PFSK-1 (cell line): ENCODE data around the gene TBC1D10B.

Experiments used
- FOXP2 ChIP-seq: optimal IDR thresholded peaks from 2 replicates; pipeline ENCODE3; 2011; ENCODE audit warnings: borderline replicate concordance, control low read depth, inconsistent platforms; ENCODE audit not compliant: insufficient read depth; ENCODE audit errors: extremely low read length, extremely low read depth
- POLR2AphosphoS5 ChIP-seq: IDR thresholded peaks from 2 replicates; pipeline ENCODE4 v1.6.1; 2012; ENCODE audit warnings: low read depth, mild to moderate bottlenecking, control low read depth, low read length, moderate library complexity
- SIN3A ChIP-seq: IDR thresholded peaks from 2 replicates; pipeline ENCODE4 v1.6.1; 2012; ENCODE audit warnings: mild to moderate bottlenecking, low read length, moderate library complexity, borderline replicate concordance; ENCODE audit not compliant: insufficient read depth
- TAF1 ChIP-seq: IDR thresholded peaks from 2 replicates; pipeline ENCODE4 v1.6.1; 2012; ENCODE audit warnings: low read length, control low read depth, borderline replicate concordance; ENCODE audit not compliant: insufficient read depth
- TF ChIP-seq, protein P1 (sequence below), 2 experiments: IDR thresholded peaks; 2 replicates each; pipeline versions ENCODE4 v1.6.1 to v1.8.0; 2011 to 2012; ENCODE audit warnings: low read depth in 2 of 2, low read length in 2 of 2, control low read depth in 1 of 2, inconsistent platforms in 1 of 2, mild to moderate bottlenecking in 1 of 2, moderate library complexity in 1 of 2; ENCODE audit not compliant: insufficient read depth in 1 of 2

The TBC1D10B gene

DNA sequence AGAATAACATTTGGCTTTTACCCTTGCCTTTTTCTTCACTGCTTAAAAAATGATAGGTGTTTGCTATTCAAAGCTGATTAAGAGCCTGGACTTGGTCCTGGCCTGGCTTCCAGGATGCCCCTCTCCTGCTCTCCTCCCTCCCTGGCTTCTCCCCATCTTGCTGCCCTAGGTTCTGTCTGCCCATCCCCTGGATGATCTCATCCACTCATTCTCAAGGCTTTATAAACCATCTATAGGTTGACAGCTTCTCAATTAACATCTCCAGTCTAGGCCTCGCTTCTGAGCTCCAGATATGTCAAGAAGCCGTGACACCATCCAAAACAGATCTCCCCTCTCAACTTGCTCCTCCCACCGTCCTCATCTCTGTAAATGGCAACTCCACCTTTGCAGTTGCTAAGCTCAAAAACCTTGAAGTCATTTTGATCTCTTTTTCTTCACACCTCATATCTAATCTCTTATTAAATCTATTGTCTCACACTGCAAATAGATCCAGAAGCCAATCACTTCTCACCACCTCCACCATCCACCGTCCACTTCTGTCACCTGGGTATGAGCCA, 45.8 kb upstream of the TBC1D10B start:
- TF ChIP-seq TAF1 = no peak
- TF ChIP-seq, protein P1, sequence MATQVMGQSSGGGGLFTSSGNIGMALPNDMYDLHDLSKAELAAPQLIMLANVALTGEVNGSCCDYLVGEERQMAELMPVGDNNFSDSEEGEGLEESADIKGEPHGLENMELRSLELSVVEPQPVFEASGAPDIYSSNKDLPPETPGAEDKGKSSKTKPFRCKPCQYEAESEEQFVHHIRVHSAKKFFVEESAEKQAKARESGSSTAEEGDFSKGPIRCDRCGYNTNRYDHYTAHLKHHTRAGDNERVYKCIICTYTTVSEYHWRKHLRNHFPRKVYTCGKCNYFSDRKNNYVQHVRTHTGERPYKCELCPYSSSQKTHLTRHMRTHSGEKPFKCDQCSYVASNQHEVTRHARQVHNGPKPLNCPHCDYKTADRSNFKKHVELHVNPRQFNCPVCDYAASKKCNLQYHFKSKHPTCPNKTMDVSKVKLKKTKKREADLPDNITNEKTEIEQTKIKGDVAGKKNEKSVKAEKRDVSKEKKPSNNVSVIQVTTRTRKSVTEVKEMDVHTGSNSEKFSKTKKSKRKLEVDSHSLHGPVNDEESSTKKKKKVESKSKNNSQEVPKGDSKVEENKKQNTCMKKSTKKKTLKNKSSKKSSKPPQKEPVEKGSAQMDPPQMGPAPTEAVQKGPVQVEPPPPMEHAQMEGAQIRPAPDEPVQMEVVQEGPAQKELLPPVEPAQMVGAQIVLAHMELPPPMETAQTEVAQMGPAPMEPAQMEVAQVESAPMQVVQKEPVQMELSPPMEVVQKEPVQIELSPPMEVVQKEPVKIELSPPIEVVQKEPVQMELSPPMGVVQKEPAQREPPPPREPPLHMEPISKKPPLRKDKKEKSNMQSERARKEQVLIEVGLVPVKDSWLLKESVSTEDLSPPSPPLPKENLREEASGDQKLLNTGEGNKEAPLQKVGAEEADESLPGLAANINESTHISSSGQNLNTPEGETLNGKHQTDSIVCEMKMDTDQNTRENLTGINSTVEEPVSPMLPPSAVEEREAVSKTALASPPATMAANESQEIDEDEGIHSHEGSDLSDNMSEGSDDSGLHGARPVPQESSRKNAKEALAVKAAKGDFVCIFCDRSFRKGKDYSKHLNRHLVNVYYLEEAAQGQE (IDR thresholded peaks at IDR 0.05; ENCODE audit: insufficient read depth in 1 of 2, low read depth in 2 of 2, low read length in 2 of 2) = no peak
- TF ChIP-seq FOXP2 = no peak
- no peak for TF ChIP-seq SIN3A
- TF ChIP-seq POLR2AphosphoS5 = no peak

DNA sequence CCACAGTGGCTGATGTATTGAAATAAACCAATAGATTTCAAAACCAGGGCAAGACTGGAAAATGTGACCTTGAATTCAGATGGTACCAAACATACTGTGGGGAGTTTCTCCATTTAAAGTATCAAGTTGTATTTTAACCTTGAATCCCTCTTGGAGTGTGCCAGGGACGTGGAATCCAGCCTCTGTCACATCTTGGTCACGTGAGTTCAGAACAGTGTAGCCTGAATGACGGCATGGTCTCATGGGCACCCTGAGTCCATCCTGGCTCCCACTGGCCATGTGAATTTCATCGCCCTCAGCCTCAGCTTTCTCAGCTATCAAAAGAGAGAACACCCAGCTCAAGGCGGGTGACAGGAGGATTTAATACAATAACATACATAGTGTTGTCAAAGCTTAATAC, 43.9 kb upstream of the TBC1D10B start:
- TF ChIP-seq SIN3A (no peak), POLR2AphosphoS5 (no peak), TAF1 (no peak), FOXP2 (no peak)
- TF ChIP-seq, protein P1 (IDR thresholded peaks at IDR 0.05; ENCODE audit: insufficient read depth in 1 of 2, low read depth in 2 of 2, low read length in 2 of 2) = no peak

- TF ChIP-seq TAF1 (no peak), SIN3A (no peak), FOXP2 (no peak), POLR2AphosphoS5 (no peak)
- TF ChIP-seq, protein P1 (IDR thresholded peaks at IDR 0.05; ENCODE audit: insufficient read depth in 1 of 2, low read depth in 2 of 2, low read length in 2 of 2) = no peak
Observed at GRCh38 chr16:30413112-30413806, 43.0 kb upstream of the TBC1D10B start.

GRCh38 chr16:30409125-30410060, 39.1 kb upstream of the TBC1D10B start:
- TF ChIP-seq, protein P1 (IDR thresholded peaks at IDR 0.05; ENCODE audit: insufficient read depth in 1 of 2, low read depth in 2 of 2, low read length in 2 of 2) = no peak
- no peak for TF ChIP-seq TAF1
